ENCODE results near the gene GTF2E1.
A peak's percentile ranks its signal among the peaks of the same experiment; 100 is the strongest.

GTF2E1 gene
- total RNA-seq, result 4.1 to 13.5 reads per million in 2 donors

DNA sequence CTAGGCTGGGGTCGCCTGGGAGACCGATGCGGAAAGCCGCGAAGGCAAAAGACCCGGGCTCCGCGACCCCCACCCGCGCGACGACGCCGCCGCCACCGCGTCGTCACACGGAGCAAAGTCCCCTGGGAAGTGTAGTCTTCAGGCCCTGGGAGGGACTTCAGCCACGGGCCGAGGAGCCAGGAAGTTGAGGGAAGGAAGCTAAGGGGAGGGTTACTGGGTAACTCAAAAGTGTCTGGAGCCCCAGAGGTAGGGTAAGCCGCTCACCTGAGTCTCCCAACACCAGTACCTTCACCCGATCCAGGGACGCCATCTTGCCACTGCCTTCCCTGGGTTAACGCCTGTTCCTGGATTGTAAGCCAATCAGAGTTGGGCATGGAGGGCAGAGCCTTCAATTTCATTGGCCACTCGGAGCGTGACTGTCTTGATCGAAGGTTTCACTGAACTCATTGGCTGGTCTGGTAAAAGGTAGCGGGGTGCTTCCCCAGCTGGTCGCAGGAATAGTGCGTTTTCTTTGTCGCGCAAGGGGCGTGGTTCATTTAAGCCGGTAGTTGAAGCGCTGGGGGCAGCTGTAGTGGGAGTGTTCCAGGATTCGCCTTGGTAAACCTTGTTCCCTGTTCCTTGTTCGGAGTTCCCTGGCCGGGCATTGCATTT lies at the start of gene GTF2E1, which contains the start of gene RABL3:
Gene GTF2E1, plus strand, starts transcription at position 547 of the 651 bp plus-strand sequence. CDS start 7,809 bp downstream, outside the sequence.
Gene RABL3, minus strand, starts transcription at position 319 of the 651 bp plus-strand sequence. Its CDS starts 9 bp downstream, at position 310.
- peak; percentile 82 to 99 (median 95) for DNase-seq

DNA sequence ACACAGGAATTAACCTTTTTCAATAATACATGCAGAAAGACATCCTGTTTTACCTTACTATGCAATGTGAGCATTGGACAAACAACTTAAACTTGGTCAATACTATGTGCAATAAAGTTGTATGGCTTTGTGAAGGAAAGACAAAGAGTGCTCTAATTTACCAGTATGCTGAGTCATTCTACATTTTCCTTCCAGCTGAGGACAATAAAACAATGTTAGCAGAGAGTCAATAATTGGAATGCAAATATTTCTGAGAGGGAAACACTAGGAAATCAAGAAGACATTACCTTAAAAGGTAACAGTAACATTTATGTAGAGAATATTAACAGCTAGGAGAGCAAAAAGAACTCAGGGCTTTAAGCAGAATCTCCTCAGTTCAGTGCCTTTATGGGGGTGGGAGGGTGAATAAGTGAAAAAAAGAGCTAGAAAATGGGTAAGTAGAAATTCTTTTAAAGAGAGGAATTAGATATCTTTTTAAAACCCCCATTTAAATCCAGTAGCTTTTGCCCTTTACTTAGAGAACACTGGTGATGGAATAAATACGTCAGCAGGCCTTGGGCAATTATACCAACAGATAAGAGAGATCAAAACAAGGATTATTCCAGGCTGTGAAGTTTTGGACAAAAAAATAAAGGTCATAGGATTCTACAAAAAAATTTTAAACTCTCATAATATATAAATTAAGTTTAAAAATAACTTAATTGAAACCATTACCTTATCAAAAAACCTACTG lies 48.9 kb upstream of the GTF2E1 start:
- DNase-seq, result no peak

DNA sequence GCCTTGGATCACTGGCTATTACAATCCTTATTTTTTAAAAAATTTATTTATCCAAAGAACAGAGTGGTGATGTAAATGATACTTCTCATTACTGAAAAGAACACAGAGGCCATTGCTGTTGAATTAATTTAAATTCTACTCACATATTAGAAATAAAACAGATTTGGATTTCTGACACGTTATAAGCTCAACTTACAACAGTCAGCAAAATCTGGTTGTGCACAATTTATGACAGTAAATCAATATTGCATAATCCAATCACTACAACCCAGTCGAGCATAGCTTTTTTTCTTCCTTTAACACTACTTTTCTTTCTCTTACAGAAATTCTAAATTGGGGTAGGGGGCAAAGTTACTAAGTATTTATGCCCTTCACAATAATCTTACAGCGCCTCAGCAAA lies 43.2 kb upstream of the GTF2E1 start:
- no peak for DNase-seq

DNA sequence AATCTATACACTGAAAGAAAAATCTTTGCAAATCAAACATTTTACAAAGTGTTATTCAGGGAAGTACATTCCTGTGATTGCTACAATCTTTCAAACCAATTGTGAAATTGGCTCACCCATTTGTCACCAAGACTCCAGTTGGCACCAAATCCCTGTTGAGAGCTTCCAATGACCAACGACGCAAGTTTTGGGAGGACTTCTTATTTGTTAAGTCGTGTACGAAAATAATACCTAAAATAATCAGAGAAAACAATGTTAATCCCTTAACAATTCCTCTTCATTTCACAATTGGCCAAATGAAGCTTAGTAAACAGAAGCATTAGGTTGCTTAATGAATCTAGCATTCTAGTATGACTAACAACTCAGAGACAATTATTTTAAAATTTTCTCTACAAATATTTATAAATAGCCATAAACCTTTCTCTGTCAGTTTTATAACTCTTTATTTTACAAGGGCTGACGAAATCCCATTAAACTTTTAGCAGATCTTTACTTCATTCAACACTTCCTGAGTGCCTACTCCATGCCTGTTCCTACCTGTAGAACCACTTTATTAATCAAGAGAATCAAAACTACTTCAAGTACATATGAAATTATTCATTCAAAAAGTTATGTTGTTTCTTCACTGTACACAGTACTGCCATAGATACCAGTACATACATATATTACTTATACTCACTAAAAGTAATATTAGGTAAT lies 36.5 kb upstream of the GTF2E1 start:
- DNase-seq, result no peak

DNA sequence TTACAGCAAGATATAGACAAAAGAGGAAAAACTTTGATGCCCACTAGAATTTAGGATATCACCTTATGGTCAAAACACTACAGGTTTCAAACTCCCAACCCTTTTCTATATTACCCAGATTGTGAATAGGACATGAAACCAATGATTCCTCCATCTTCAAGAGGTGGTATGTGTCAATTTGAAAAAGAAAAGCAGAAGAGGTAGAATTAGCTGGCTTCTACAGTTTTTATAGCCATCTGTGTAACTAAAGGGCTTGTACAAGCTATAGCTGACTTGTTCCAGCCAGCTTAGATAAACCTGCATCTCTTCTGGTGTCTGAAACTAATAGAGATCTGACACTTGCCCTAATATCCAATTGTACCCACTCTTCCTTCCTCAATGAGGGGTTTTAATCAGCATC lies 35.6 kb upstream of the GTF2E1 start:
- DNase-seq, result no peak

DNA sequence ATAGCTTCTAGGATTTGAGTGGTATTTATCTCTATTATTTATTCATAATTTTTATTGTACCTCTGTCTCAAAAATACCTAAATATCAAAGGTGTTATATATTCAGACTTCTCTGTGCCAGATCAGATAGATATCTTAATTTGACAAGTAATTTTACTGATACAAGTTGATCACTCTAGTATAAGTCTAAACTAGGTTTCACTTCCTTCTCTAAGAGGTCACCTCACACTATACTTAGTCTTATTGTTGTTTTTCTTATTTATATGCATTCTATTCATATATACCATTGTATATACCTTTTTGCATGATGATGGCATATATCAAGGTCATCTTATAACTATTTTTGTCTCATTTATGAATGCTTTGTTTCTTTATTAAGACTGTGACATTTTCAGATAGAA lies 34.1 kb upstream of the GTF2E1 start:
- DNase-seq, result no peak

DNA sequence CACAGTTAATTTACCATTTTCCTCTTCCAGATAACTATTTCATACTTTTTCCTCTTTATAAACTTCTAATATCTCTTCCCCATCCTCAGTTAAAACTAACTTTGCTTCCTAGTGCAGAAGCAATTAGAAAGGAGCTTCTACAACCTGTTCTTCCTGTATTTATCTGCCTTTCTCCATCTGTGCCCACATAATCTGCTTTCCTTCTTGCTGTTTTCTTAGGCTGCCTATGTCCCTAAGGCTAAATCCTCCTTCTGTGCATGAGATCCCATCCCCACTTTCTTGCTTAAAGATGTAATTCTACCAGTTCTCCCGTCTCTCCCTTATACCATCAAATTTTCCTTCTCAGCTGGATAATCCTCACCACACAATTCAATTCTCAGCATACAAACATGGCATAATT lies 32.2 kb upstream of the GTF2E1 start:
- no peak for DNase-seq

DNA sequence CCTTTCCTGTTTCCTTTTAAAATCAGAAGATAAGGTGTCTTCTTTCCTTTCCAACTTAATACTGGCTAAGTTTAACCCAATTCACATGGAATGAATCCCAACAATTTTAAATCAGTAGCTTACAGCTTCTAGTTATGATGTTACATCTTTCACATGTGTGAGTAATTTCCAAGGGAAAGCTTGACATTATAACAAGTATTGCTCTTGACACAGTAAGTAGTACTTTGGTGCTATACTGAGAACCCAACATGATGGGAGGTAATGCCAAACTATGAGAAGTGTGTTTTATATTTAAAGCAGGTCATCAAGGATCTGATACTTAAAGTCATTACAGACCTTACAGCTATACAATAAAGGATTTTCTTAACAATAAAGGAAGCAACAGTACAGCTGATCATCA lies 29.3 kb upstream of the GTF2E1 start:
- DNase-seq, result no peak

DNA sequence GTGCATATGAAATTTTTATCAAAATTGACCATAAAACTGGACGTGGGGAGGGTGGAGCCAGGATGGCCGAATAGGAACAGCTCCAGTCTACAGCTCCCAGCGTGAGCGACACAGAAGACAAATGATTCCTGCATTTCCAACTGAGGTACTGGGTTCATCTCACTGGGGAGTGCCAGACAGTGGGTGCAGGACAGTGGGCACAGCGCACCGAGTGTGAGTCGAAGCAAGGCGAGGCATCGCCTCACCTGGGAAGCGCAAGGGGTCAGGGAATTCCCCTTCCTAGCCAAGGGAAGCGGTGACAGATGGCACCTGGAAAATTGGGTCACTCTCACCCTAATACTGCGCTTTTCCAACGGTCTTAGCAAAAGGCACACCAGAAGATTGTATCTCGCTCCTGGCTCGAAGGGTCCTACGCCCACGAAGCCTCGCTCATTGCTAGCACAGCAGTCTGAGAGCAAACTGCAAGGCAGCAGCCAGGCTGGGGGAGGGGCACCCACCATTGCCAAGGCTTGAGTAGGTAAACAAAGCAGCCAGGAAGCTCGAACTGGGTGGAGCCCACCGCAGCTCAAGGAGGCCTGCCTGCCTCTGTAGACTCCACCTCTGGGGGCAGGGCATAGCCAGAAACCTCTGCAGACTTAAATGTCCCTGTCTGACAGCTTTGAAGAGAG lies 23.2 kb upstream of the GTF2E1 start:
- peak; percentile 5 to 76 (median 68) for DNase-seq

DNA sequence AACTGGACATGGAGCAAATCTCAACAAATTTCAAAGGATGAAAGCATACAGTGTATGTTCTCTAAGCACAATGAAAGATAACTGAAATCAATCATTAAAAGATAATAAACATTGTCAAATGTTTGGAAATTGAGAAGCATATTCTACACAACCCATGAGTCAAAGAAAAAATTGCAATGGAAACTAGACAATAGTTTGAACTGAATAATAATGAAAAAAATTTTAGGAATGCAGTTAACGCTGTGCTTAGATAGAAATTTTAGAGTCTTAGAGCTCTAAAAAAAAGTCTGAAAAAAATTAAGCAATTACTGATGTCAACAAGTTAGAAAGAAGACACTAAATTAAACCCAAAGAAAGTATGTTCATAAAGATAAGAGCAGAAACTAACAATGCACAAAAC lies 15.8 kb upstream of the GTF2E1 start:
- DNase-seq, result no peak

DNA sequence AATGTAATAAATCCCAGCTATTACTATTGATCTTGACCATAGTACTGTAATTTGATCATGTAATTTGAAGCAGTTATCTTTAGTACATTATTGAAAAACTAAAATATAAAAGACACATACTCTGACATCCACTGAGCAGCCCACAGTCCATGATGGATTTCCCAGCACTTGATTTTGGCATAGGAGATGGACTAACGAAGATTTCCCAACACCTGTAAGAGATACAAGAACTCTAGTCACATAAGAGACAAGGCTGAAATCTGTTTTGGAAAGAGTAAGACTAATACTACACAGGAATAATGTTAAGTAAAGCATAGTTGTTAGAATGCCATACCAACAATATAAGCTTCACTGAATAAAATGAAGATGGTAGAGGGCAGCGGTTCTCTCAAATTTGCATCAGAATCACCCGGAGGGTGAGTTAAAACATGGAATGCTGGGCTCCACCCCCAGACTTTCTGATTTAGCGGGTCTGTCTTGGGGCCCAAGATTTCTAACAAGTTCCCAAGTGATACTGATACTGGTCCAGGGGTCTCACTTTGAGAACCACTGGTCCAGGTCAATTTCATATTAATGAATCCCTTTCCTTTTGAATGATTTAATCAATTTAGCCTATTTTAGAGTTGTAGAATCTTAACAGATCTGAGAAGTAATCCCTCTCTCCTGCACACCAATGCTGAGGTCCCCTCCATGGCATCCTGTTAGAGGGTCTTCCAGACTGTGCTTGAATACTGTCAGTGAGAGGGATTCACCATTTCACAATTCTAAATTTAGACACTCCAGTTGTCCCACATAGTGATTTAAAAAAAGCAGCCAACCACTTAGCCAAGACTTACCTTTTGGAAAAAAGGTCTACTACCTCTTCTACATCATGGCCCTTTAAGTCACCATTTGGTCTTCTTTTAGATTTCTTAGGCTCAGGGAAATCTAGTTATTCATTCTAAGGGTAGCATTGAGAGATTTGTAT lies 11.7 kb upstream of the GTF2E1 start:
- DNase-seq, result no peak

DNA sequence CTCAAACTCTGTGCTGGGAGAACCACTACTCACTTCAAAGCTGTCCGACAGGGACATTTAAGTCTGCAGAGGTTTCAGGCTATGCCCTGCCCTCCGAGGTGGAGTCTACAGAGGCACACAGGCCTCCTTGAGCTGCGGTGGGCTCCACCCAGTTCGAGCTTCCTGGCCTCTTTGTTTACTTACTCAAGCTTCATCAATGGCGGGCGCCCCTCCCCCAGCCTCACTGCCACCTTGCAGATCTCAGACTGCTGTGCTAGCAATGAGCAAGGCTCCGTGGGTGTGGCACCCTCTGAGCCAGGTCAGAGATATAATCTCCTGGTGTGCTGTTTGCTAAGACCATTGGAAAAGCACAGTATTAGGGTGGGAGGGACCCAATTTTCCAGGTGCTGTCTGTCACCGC lies 4.5 kb upstream of the GTF2E1 start:
- DNase-seq, result peak in 1 of 5 experiments; percentile 71

DNA sequence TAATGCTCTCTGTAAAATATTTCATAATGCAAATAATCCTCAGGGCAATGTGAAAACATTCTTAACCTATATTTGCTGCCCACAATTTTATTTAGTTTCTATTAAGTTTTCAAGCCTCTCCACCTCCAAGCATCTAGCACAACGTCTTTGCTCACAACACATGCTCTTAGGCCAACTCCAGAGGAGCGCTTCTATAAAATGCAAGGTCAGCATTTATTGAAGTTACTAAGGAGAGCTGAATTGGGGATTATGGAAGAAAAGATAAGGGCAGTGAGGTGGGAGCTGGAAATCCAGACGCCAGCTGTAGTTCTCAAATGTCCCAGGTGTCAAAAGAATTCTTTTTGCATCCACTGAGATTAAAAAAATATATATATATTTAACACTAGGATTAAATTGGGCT lies 1.2 kb upstream of the GTF2E1 start:
- no peak for DNase-seq

DNA sequence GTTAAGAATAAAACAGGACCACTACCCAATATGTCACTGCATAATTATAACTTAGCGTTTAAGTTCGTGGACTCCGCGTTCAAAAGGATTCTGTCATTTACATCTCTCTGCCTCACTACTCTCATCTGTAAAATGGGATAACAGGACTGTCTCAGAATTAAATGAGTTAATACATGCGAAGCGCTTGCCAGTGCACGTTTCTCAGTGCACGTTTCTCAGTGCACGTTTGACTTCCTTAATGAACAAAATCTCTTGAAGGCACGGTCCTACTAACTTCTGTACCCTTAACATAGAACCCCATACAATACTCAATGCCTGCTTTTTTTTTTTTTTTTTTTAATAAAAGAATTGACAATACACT lies 727 bp upstream of the GTF2E1 start:
- DNase-seq, result no peak

DNA sequence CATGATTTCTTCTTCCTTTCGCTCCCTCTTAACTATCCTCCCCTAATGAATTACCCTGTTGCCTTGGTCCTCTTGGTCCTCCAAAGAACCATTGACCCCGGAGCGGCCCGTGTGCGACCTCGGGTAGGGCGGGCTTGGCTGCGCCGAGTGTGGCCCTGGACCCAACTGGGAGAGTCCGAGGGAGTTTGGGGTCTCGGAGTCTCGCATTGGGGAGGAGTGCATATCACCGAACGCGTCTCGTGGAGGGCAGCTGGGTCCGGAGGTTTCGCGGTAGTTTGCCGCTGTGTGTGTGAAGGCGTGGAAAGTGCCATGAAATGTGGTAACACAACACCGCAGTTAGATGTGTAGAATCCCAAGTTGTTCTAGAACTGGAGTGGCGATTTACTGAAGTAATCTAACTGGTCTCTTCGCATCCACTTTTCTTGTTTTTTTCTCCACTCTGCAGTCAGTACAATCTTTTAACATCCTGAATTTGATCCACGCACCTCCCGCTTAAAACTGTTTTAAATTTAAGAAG lies 363 bp downstream of the GTF2E1 start:
- DNase-seq, result peak in 3 of 5 experiments; percentile 3 to 45 (median 13)

DNA sequence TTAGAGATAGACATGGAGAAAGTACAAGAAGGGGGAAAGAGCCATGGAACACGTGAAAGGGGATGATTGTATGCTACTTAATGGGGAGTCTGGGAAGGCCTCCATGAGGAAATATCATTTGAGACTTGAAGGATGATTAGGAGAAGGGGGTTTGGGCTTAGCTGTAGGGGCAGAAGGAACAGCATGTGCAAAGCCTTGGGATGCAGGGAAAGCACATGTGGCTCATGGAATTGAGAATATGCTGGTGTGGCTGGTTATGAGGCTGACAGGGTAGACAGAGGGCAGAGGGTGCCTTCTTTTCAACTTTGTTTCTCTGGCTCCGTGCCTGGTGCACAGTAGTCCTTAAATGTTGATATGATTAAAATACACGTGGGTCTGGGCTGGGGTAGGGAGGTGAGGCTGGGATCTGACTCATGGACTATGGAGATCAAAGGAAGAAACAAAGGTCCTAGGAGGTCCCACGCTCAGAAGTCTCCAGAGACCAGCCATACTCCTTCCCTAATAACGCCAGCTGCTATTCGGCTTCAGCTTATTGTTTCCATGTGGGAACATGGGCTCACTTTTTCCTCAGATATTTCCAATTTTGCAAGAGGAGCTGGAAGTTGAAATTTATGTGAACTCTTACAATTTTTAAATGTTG lies 1.1 kb downstream of the GTF2E1 start:
- DNase-seq, result no peak

DNA sequence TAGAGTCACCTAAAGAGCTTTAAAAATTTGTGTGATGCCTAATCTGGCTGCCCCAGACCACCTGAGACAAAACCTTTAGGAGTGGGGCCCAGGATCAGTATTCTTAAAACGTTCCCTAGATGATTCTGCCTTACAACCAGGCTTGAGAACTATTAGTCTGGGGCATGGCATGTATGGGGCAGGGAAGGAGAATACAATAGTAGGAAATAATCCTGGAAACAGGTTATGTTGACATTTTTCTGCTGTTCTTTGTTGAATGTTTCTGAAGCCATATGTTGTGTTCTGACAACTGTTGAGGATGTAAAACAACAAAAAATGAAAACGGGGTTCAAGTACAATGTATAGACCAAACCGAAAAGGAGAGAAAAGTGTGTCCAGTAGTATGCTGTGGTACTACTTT lies 2.9 kb downstream of the GTF2E1 start:
- no peak for DNase-seq

DNA sequence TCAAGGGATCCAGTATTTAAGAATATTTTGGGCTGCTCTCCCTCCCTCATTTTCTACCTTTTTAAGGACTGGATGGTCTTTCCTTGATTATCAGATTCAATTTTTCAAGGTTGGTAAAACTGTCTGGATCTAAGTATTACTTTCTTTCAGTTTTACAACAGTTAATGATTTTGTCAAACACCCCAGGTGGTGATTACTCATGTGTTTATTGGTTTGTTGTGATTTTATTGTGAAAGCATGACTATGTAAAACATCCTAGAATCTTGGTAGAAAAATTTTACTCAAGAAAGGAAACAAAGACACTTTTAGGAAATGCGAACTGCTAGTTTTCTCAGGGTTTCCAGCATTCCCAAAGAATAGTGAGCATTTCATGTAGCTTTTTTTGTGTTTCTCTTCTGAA lies 7.3 kb downstream of the GTF2E1 start:
- DNase-seq, result no peak

DNA sequence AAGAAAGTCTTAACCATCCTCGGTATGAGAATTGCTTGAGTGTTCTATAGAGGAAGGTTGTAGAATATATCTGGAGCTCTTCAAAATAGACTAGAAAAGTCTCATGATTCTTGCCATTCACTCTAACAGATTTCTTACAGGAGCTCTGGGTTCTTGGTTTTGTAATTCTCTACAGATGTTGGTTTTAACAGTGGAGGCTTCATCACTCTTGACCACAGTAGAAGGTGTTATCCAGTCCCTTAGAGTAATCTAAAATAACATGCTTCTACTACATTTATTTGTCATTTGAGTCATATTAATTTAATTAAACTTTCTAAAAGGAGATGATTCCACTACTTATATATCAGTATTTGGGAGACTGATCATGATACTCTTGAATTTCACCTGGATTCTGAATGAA lies 9.7 kb downstream of the GTF2E1 start:
- no peak for DNase-seq

DNA sequence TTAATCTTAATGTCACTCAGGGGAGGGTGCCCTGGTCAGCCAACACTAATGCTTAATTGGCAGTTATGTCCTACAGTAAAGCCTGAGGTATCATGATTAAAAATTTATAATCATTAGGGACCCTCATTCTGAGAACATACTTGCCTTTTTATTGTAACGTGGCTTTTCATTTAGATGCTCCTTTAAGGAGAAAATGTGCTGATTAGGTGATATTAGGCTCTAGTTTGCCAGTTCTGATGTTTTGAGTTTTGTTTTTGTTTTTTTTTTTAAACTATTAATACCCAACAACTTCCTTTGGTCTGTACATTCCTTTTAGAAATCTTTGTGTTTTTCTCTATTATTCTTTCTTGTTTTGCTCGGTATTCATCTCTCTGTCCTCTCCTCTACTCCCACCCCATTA lies 10.3 kb downstream of the GTF2E1 start:
- DNase-seq, result no peak

DNA sequence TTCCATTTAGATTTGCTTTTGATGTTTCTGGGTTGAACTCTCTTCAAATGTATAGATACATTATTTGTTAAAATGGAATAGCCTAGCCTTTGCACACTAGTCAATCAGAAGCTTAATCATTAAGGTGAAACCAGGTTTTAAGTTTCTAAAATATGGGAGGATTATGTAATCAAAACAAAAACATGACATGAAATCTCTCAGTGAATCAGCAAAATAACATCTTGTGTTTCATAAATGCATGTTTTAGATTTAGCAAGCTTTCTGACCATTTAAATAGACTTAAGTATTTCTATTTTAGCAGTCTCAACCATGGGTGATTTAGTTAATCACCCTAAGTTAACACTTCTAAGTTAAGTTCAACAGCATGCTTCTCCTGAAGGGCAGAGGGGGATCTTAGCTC lies 11.3 kb downstream of the GTF2E1 start:
- no peak for DNase-seq
